ENCODE results near the gene MAP3K6.
A peak's percentile ranks its signal among the peaks of the same experiment; 100 is the strongest.

The MAP3K6 gene

GRCh38 chr1:27351541-27352107 is 15.1 kb downstream of the MAP3K6 start:
- ChIA-PET CTCF (interaction anchor here (0.6 to 0.7 kb wide), 3 partner anchors 9 to 387 kb away, joined by 3 to 4 read pairs (median 4); no protein-coding TSS in a partner anchor), POLR2A (ENCODE audit: low non-redundant PET) (no interaction called here)
- no peak for DNase-seq (ENCODE audit: low spot score)
- H3K27ac ChIP-seq = peak overlapping the region; percentile 98
- TF ChIP-seq, protein P1, sequence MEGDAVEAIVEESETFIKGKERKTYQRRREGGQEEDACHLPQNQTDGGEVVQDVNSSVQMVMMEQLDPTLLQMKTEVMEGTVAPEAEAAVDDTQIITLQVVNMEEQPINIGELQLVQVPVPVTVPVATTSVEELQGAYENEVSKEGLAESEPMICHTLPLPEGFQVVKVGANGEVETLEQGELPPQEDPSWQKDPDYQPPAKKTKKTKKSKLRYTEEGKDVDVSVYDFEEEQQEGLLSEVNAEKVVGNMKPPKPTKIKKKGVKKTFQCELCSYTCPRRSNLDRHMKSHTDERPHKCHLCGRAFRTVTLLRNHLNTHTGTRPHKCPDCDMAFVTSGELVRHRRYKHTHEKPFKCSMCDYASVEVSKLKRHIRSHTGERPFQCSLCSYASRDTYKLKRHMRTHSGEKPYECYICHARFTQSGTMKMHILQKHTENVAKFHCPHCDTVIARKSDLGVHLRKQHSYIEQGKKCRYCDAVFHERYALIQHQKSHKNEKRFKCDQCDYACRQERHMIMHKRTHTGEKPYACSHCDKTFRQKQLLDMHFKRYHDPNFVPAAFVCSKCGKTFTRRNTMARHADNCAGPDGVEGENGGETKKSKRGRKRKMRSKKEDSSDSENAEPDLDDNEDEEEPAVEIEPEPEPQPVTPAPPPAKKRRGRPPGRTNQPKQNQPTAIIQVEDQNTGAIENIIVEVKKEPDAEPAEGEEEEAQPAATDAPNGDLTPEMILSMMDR (conservative IDR thresholded peaks at IDR 0.05; ENCODE audit: low read depth) = no peak

DNA sequence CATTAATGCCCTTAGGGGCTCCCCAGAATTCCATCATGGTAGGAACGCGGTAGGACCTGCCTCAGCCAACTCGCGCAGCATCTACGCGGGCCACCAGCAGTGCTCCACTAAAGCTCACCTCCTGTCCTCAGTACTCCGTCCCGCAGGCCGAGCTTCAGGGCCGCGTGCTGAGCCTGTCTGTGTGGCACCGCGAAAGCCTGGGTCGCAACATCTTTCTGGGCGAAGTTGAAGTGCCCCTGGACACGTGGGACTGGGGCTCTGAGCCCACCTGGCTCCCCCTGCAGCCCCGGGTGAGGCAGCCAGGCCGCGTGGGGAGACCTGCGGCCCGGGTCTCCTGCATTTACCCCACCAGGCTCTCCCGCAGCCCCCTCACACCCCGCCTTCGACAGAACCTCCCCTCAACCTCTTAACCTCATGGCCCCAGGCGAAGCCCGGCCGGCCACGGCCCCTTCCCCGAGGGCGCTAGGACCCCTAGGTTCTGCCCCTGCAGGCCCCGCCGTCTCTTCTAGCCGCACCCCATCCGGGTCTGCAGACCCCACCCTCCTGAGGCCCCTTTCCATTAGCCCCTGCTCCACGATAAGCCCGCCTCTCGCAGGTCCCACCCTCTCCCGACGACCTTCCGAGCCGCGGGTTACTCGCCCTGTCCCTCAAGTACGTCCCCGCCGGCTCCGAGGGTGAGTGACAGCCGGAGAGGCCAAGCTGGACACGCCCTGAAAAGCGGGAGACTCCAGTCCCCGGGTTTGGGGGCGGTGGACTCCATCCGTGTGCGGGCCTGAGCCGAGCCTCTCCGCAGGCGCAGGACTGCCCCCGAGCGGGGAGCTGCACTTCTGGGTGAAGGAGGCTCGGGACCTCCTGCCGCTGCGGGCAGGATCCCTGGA is 15.9 kb downstream of the MAP3K6 start:
- POLR2A ChIA-PET (ENCODE audit: low non-redundant PET) = interaction anchor here (0.7 kb wide), 1 partner anchor 9 kb away, joined by 3 read pairs; no protein-coding TSS in a partner anchor
- CTCF ChIA-PET = interaction anchor here (0.6 kb wide), 1 partner anchor 252 kb away, joined by 3 read pairs; no protein-coding TSS in a partner anchor
- H3K27ac ChIP-seq = peak overlapping the region; percentile 98
- TF ChIP-seq, protein P1 (conservative IDR thresholded peaks at IDR 0.05; ENCODE audit: low read depth) = no peak
- DNase-seq (ENCODE audit: low spot score) = no peak

- CTCF ChIA-PET = interaction anchor here (0.6 to 1.0 kb wide), 5 partner anchors 16 to 251 kb away, joined by 3 to 4 read pairs (median 3); partner anchors contain the start of gene MAP3K6
- POLR2A ChIA-PET (ENCODE audit: low non-redundant PET) = interaction anchor here (0.7 kb wide), 2 partner anchors 8 to 10 kb away, joined by 3 to 4 read pairs; no protein-coding TSS in a partner anchor
- TF ChIP-seq, protein P1 (conservative IDR thresholded peaks at IDR 0.05; ENCODE audit: low read depth) = no peak
- H3K27ac ChIP-seq = peak overlapping the region; percentile 98
- no peak for DNase-seq (ENCODE audit: low spot score)
Observed at GRCh38 chr1:27349784-27350662, 16.7 kb downstream of the MAP3K6 start.

- TF ChIP-seq, protein P1 (conservative IDR thresholded peaks at IDR 0.05; ENCODE audit: low read depth) = no peak
- DNase-seq (ENCODE audit: low spot score) = peak; percentile 42
- ChIA-PET CTCF (interaction anchor here (0.6 to 1.0 kb wide), 5 partner anchors 8 to 23 kb away, joined by 3 to 7 read pairs (median 3); partner anchors contain the start of gene MAP3K6), POLR2A (ENCODE audit: low non-redundant PET) (interaction anchor here (0.7 kb wide), 1 partner anchor 11 kb away, joined by 4 read pairs; no protein-coding TSS in a partner anchor)
- H3K27ac ChIP-seq = peak overlapping the region; percentile 98
Observed at GRCh38 chr1:27348861-27349783, 17.6 kb downstream of the MAP3K6 start.

DNA sequence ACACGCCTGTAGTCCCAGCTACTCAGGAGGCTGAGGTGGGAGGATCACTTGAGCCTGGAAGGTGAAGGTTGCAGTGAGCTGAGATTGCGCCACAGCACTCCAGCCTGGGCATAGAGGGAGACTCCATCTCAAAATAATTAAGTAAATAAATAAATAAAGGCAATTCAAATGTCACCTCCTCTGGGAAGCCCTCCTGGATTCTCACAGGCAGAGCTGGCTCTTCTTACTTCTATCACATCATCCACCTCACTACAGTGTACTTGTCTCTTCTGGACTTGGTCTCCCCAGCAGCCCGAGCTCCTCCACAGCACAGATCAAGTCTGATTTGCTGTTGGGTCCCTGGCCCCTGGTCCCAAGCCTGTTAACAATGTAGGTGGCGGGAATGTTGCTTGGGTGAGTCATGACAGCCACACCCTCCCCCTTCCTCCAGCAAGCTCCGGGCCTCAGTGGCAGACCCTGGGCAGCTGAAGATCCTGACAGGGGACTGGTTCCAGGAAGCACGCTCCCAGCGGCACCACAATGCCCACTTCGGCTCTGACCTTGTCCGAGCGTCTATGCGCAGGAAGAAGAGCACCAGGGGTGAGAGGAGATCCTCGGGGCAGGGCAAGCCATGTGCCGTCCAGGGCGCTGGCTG is 19.7 kb downstream of the MAP3K6 start:
- H3K27ac ChIP-seq = peak overlapping the region; percentile 98
- CTCF ChIA-PET = interaction anchor here (0.7 to 1.0 kb wide), 2 partner anchors 10 to 264 kb away, joined by 4 read pairs; no protein-coding TSS in a partner anchor
- TF ChIP-seq, protein P1 (conservative IDR thresholded peaks at IDR 0.05; ENCODE audit: low read depth) = no peak

More for the DNA sequence above, 19.7 kb downstream of the MAP3K6 start:
- POLR2A ChIA-PET (ENCODE audit: low non-redundant PET) = no interaction called here
- DNase-seq (ENCODE audit: low spot score) = no peak

Measured in RWPE1 (cell line).